Measurements from ENCODE around the gene SOX8.
"Not testable (repeated sequence)": the region's sequence is repeated elsewhere in the genome, so short reads cannot be mapped to it uniquely, and the experiment has no call there.

The SOX8 gene

DNA sequence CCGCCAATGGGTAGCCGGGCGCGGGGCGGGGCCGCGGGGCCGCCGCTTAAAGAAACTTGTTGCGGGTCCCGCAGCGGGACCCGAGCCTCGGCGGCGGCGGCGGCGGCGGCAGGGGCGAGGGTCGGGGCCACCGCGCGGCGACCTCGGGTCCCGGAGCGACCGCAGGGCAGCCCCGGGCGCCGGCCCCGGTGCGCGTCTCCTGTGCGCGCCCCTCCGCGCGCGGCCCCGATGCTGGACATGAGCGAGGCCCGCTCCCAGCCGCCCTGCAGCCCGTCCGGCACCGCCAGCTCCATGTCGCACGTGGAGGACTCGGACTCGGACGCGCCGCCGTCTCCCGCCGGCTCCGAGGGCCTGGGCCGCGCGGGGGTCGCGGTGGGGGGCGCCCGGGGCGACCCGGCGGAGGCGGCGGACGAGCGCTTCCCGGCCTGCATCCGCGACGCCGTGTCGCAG lies at the start of gene SOX8:
Gene SOX8 (plus strand): TSS at position 76 of the 450 bp plus-strand sequence. CDS start 153 bp downstream, at position 229.
- no peak for DNase-seq (ENCODE audit: low read depth)

- no peak for DNase-seq (ENCODE audit: low read depth)
Observed at GRCh38 chr16:932831-933330, 48.7 kb upstream of the SOX8 start.

- no peak for DNase-seq (ENCODE audit: low read depth)
Observed at GRCh38 chr16:933581-933980, 48.0 kb upstream of the SOX8 start.

GRCh38 chr16:934178-934577 lies 47.4 kb upstream of the SOX8 start:
- DNase-seq (ENCODE audit: low read depth), result no peak

- DNase-seq (ENCODE audit: low read depth), result no peak
Observed at GRCh38 chr16:935684-936083, 45.9 kb upstream of the SOX8 start.

DNA sequence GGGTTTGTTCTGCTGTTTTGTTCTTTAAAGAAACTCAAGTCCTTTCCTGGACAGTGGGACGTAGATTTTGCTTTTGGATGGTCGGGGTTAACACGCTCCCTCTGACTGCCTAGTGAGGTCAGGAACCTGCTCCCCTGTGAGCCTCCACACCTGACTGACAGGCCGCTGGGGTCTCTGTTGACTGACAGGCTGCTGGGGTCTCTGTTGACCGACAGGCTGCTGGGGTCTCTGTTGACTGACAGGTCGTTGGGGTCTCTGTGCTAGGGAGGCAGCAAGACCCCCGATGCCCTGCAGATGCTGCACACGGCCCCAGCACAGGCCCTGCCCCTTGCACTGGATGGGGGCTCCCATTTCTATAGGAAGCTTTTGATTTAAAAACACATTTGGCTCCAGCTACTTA lies 44.3 kb upstream of the SOX8 start:
- DNase-seq (ENCODE audit: low read depth), result no peak

- no peak for DNase-seq (ENCODE audit: low read depth)
Observed at GRCh38 chr16:937723-938122, 43.8 kb upstream of the SOX8 start.

GRCh38 chr16:938136-938535 lies 43.4 kb upstream of the SOX8 start:
- DNase-seq (ENCODE audit: low read depth), result no peak

- no peak for DNase-seq (ENCODE audit: low read depth)
Observed at GRCh38 chr16:938752-939151, 42.8 kb upstream of the SOX8 start.

- DNase-seq (ENCODE audit: low read depth), result no peak
Observed at GRCh38 chr16:939311-939710, 42.3 kb upstream of the SOX8 start.

GRCh38 chr16:939941-940340 lies 41.6 kb upstream of the SOX8 start:
- no peak for DNase-seq (ENCODE audit: low read depth)

DNA sequence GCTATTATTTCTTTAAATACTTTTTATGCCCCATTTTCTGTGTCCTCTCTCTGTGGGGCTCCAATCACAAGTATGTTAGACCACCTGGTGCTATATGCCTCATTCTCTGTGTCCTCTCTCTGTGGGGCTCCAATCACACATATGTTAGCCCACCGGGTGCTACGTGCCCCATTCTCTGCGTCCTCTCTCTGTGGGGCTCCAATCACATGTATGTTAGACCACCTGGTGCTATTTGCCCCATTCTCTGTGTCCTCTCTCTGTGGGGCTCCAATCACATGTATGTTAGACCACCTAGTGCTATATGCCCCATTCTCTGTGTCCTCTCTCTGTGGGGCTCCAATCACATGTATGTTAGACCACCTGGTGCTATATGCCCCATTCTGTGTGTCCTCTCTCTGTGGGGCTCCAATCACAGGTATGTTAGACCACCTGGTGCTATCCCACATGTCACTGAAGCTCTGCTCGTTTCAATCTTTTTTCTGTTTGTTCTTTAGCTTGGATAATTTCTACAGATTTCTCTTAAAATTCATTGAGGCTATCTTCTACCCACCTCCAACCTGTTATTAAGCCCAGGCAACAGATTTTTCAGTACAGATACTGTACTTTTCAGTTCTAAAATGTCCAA lies 39.0 kb upstream of the SOX8 start:
- no peak for DNase-seq (ENCODE audit: low read depth)

DNA sequence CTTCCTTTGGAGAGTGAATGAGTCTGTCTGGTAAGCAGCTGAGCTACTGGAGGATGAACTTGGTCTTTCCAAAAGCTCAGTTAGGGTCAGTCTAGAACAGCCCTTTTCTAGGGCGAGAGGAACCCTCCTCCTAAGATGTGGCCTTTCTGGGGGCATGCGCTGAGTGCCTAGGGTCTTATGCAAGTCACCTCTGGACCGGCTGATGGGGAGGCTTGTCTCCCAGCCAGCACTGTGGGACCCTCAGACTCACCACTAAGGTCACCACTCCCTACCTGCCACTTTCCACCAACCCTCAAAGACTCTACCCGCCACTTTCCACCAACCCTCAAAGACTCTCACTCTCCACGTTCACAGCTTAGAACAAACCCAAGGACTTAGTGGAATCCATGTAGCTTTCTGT lies 37.6 kb upstream of the SOX8 start:
- DNase-seq (ENCODE audit: low read depth), result no peak

DNA sequence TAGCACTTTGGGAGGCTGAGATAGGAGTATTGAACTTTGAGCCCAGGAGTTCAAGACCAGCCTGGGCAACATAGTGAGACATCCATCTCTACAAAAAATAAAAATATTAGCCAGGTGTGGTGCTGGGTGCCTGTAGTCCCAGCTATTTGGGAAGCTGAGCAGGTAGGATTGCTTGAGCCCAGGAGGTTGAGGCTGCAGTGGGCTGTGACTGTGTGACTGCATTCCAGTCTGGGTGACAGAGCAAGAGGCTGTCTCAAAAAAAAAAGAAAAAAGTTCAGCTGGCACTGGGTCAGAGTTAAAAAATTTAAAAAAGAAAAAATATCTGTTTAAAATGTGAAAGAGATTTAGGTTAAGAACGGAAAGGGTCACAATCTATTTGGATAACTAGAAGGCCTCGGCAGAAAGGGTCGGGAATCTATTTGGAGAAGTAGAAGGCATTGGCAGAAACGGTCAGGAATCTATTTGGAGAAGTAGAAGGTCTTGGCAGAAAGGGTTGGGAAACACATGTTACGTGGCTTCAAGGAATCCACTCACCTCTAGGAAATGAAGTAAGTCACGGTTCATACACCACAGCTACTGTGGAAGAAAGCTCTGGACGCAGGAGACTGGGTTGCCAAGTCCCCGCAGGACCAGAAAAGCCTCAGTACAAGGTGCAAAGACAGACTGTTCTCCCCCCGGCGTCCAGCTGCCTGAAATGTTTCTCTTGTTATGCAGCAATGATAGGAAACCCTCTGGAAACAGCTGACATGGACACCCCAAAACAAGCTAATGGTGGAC lies 36.1 kb upstream of the SOX8 start:
- no peak for DNase-seq (ENCODE audit: low read depth)

DNA sequence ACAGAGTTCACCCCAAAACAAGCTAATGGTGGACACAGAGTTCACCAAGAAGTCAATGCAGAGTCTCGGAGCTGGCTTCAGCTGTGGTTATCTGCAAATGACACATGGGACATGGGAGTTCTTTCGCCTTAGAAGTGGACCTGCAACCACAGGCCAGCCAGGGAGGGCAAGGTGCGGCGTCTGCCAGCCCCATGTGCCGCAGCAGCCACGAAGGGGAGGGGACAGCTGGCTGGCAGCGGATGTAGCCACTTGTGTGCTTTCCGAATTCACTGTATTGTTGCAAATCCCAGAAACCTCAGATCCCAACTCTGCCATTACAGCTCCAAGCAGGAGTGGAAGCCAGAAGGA lies 35.5 kb upstream of the SOX8 start:
- DNase-seq (ENCODE audit: low read depth), result no peak

DNA sequence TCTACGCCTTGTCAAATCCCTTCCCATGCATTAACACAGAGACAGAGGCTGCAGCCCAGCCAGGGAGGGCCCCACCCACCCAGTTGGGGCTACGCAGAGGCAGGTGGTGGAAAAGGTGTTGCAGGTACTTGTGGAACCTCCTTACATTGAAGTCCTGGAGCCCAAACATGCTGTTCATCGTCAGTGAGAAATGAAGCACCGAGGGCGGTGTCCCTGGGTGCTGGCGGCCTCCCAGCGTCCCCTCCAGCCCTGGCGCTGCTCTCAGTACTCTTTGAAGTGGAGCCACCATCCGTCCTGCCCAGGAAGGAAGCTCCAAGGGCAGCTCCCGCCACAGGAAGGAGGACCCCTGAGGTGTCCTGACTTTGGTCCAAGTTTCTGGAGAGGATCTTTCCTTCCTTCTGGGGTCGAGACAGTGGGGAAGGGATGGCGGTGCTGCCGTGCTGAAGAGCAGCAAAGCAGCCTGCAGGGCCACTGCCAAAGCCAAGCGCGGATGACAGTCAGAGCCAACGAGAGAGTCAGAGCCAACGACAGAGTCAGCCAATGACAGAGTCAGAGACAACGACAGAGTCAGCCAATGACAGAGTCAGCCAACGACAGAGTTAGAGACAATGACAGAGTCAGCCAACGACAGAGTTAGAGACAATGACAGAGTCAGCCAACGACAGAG lies 34.2 kb upstream of the SOX8 start:
- DNase-seq (ENCODE audit: low read depth), result no peak

DNA sequence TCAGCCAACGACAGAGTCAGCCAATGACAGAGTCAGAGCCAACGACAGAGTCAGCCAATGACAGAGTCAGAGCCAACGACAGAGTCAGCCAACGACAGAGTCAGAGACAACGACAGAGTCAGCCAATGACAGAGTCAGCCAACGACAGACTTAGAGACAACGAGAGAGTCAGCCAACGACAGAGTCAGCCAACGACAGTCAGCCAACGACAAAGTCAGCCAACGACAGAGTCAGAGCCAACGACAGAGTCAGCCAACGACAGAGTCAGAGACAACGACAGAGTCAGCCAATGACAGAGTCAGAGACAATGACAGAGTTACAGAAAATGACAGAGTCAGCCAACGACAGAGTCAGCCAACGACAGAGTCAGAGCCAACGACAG lies 33.7 kb upstream of the SOX8 start:
- DNase-seq (ENCODE audit: low read depth), result not testable (repeated sequence)

- not testable (repeated sequence) for DNase-seq (ENCODE audit: low read depth)
Observed at GRCh38 chr16:948767-949166, 32.8 kb upstream of the SOX8 start.

DNA sequence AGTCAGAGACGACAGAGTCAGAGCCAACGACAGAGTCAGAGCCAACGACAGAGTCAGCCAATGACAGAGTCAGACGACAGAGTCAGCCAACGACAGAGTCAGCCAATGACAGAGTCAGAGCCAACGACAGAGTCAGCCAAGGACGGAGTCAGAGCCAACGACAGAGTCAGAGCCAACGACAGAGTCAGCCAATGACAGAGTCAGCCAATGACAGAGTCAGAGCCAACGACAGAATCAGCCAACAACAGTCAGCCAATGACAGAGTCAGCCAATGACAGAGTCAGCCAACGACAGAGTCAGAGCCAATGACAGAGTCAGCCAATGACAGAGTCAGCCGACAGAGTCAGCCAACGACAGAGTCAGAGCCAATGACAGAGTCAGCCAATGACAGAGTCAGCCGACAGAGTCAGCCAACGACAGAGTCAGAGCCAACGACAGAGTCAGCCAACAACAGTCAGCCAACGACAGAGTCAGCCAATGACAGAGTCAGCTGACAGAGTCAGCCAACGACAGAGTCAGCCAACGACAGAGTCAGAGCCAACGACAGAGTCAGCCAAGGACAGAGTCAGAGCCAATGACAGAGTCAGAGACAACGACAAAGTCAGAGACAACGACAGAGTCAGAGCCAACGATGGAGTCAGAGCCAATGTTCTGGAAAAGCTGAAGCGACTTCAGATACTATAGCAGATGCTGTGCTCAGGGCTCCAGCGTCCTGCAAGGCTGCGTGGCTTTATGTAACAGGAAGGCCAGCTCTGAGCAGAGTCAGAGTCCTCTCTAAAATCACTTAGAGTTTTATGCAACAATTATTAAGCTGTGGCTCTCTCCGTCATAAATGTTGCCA lies 30.6 kb upstream of the SOX8 start:
- DNase-seq (ENCODE audit: low read depth), result not testable (repeated sequence)

DNA sequence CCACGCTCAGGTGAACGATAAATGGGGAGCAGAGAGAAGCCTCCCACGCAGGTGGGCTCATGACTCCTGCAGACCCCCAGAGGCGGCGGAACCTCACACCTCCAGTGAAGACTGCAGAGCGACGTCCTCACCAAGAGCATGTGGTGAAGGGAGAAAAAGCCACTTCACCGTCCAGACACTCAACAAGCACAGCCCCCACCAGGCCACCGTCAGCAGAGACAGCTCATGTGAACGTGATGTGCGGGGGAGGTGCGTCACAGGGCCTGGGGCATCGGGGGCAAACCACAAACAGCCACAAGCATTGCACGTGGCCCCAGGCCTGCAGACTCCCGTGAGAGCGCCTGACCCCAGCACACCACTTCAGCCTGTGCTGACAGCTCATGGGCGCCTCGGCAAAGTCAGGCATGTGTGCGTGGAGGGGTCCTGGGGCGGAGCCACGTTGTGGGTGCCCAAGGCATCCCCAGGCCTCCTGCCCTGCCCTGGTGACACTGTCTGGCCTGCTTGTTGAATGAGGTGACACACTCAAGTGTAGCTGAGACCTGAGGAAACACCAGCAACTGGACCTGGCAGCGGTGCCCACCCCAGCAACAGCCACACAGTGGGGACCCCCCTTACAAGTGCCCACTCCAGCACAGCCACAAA lies 29.8 kb upstream of the SOX8 start:
- no peak for DNase-seq (ENCODE audit: low read depth)

DNA sequence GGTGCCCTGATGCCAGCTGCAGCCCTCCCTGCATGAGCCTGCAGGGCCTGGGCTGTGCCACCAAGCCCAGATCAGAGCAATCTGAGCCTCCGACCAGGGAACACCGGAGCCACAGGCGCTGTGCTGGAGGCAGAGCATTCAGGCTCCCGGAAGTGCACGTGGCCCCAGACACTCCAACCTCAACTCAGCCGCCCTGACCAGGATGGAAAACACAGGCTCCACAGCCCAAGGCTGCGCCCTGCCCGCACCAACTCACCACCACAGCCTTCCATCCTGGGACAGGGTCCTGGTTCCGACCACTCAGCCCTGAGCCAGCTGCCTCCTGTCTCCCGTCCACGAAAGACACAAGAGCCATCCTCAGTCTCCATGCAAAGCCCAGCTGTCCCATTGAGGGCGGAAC lies 29.2 kb upstream of the SOX8 start:
- no peak for DNase-seq (ENCODE audit: low read depth)

DNA sequence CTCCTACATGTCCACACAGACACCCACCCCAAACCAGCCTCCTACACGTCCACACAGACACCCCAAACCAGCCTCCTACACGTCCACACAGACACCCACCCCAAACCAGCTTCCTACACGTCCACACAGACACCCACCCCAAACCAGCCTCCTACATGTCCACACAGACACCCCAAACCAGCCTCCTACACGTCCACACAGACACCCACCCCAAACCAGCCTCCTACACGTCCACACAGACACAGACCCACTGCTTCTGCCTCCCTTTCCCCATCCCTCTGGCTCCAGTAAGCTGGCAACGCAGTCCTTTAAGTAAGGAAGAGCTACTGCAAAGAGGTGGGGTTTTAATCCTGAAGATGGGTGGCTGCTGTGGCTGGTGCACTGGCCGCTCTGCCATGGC lies 27.8 kb upstream of the SOX8 start:
- not testable (repeated sequence) for DNase-seq (ENCODE audit: low read depth)

All from fibroblast of the conjunctiva (primary cell).